Activated naive CD4-positive, alpha-beta T cell treated with anti-CD3 and anti-CD28 coated beads, Interleukin-2, amount 10 ng/mL, durations not matched to agents 7 days and 5 days (primary cell): ENCODE data around the gene MRNIP.
A peak's percentile ranks its signal among the peaks of the same experiment; 100 is the strongest.

Source experiments
- CTCF ChIA-PET: fragments of 350-600 bp; sonication (Branson Sonifier 250); formaldehyde crosslinking; loops from one replicate; lab custom pipeline; 2021; ENCODE audit warnings: antibody characterized with exemption; lab: Charles Lee
- DNase-seq: peaks from one replicate; pipeline ENCODE4 v3.0.0-alpha.2; 2020
- H3K27ac Mint-ChIP-seq: one replicate; pipeline ENCODE4 v1.8.0; 2021; ENCODE audit warnings: mild to moderate bottlenecking, moderate library complexity, mixed read lengths
- H3K27me3 Mint-ChIP-seq: one replicate; pipeline ENCODE4 v1.8.0; 2021; ENCODE audit warnings: mild to moderate bottlenecking, mixed read lengths
- H3K36me3 Mint-ChIP-seq: one replicate; pipeline ENCODE4 v1.8.0; 2021; ENCODE audit warnings: mixed read lengths
- H3K4me1 Mint-ChIP-seq: one replicate; pipeline ENCODE4 v1.8.0; 2021; ENCODE audit warnings: mixed read lengths
- H3K4me3 Mint-ChIP-seq: one replicate; pipeline ENCODE4 v1.8.0; 2021; ENCODE audit warnings: mild to moderate bottlenecking, moderate library complexity, mixed read lengths
- H3K9me3 Mint-ChIP-seq: one replicate; pipeline ENCODE4 v1.8.0; 2021; ENCODE audit warnings: mixed read lengths

The MRNIP gene

GRCh38 chr5:179833056-179833708 lies 25.4 kb downstream of the MRNIP start:
- Mint-ChIP-seq H3K4me1 (peaks cover 16% of the 10 kb centered on the region), H3K9me3 (no peaks in the 10 kb centered on the region), H3K27me3 (no peaks in the 10 kb centered on the region), H3K27ac (peak overlapping the region; percentile 49), H3K4me3 (no peak overlapping the region), H3K36me3 (peaks cover 67% of the 10 kb centered on the region)
- CTCF ChIA-PET, result no interaction called here
- DNase-seq, result no peak

- no peak overlapping the region for H3K27ac Mint-ChIP-seq
- H3K4me1 Mint-ChIP-seq, result peaks cover 15% of the 10 kb centered on the region
- no peak for DNase-seq
- H3K27me3 Mint-ChIP-seq, result no peaks in the 10 kb centered on the region
- H3K36me3 Mint-ChIP-seq, result peaks cover 75% of the 10 kb centered on the region
- CTCF ChIA-PET, result interaction anchor here (0.9 to 1.3 kb wide), 2 partner anchors 30 to 39 kb away, joined by 4 read pairs; no protein-coding TSS in a partner anchor
- no peaks in the 10 kb centered on the region for H3K9me3 Mint-ChIP-seq
- no peak overlapping the region for H3K4me3 Mint-ChIP-seq
Measured at GRCh38 chr5:179832039-179832745, 26.4 kb downstream of the MRNIP start.

GRCh38 chr5:179830818-179831468 lies 27.7 kb downstream of the MRNIP start:
- Mint-ChIP-seq H3K27me3 (no peaks in the 10 kb centered on the region), H3K36me3 (peaks cover 73% of the 10 kb centered on the region), H3K9me3 (no peaks in the 10 kb centered on the region), H3K4me3 (no peak overlapping the region), H3K27ac (no peak overlapping the region), H3K4me1 (peaks cover 4% of the 10 kb centered on the region)
- CTCF ChIA-PET, result interaction anchor here (1.3 kb wide), 1 partner anchor 40 kb away, joined by 4 read pairs; no protein-coding TSS in a partner anchor
- DNase-seq, result no peak

- peaks cover 68% of the 10 kb centered on the region for H3K36me3 Mint-ChIP-seq
- no peaks in the 10 kb centered on the region for H3K9me3 Mint-ChIP-seq
- H3K4me3 Mint-ChIP-seq, result no peak overlapping the region
- H3K27me3 Mint-ChIP-seq, result no peaks in the 10 kb centered on the region
- no peak for DNase-seq
- peak overlapping the region; percentile 24 for H3K27ac Mint-ChIP-seq
- CTCF ChIA-PET, result interaction anchor here (1.5 kb wide), 1 partner anchor 19 kb away, joined by 3 read pairs; no protein-coding TSS in a partner anchor
- H3K4me1 Mint-ChIP-seq, result peaks cover 2% of the 10 kb centered on the region
Measured at GRCh38 chr5:179829732-179830435, 28.7 kb downstream of the MRNIP start.

GRCh38 chr5:179828756-179829421 lies 29.7 kb downstream of the MRNIP start:
- Mint-ChIP-seq H3K9me3 (no peaks in the 10 kb centered on the region), H3K36me3 (peaks cover 75% of the 10 kb centered on the region), H3K27ac (peak overlapping the region; percentile 64), H3K27me3 (no peaks in the 10 kb centered on the region), H3K4me1 (peaks cover 6% of the 10 kb centered on the region), H3K4me3 (no peak overlapping the region)
- CTCF ChIA-PET, result interaction anchor here (1.5 kb wide), 1 partner anchor 18 kb away, joined by 3 read pairs; no protein-coding TSS in a partner anchor
- DNase-seq, result no peak

GRCh38 chr5:179827680-179828079 lies 30.9 kb downstream of the MRNIP start:
- CTCF ChIA-PET, result interaction anchor here (1.0 kb wide), 1 partner anchor 25 kb away, joined by 4 read pairs; no protein-coding TSS in a partner anchor
- peak overlapping the region; percentile 14 for H3K27ac Mint-ChIP-seq
- H3K4me3 Mint-ChIP-seq, result no peak overlapping the region
- peaks cover 67% of the 10 kb centered on the region for H3K36me3 Mint-ChIP-seq
- H3K4me1 Mint-ChIP-seq, result peaks cover 13% of the 10 kb centered on the region
- no peaks in the 10 kb centered on the region for H3K9me3 Mint-ChIP-seq
- H3K27me3 Mint-ChIP-seq, result no peaks in the 10 kb centered on the region
- DNase-seq, result no peak

GRCh38 chr5:179825655-179826182 lies 32.9 kb downstream of the MRNIP start:
- Mint-ChIP-seq H3K36me3 (peaks cover 58% of the 10 kb centered on the region), H3K9me3 (no peaks in the 10 kb centered on the region), H3K4me3 (no peak overlapping the region), H3K27me3 (no peaks in the 10 kb centered on the region), H3K4me1 (peaks cover 24% of the 10 kb centered on the region), H3K27ac (no peak overlapping the region)
- no peak for DNase-seq
- CTCF ChIA-PET, result interaction anchor here (1.3 kb wide), 1 partner anchor 24 kb away, joined by 5 read pairs; no protein-coding TSS in a partner anchor

GRCh38 chr5:179824745-179825112 lies 33.9 kb downstream of the MRNIP start:
- H3K4me3 Mint-ChIP-seq, result no peak overlapping the region
- H3K27ac Mint-ChIP-seq, result no peak overlapping the region

GRCh38 chr5:179823937-179824744 lies 34.5 kb downstream of the MRNIP start:
- no peaks in the 10 kb centered on the region for H3K9me3 Mint-ChIP-seq
- H3K27me3 Mint-ChIP-seq, result no peaks in the 10 kb centered on the region
- H3K4me1 Mint-ChIP-seq, result peaks cover 36% of the 10 kb centered on the region
- no peak for DNase-seq
- no peak overlapping the region for H3K27ac Mint-ChIP-seq
- CTCF ChIA-PET, result interaction anchor here (1.3 kb wide), 1 partner anchor 22 kb away, joined by 5 read pairs; no protein-coding TSS in a partner anchor
- peaks cover 44% of the 10 kb centered on the region for H3K36me3 Mint-ChIP-seq
- H3K4me3 Mint-ChIP-seq, result no peak overlapping the region

More at GRCh38 chr5:179824745-179825112, 33.9 kb downstream of the MRNIP start:
- DNase-seq, result no peak
- Mint-ChIP-seq H3K27me3 (no peaks in the 10 kb centered on the region), H3K36me3 (peaks cover 50% of the 10 kb centered on the region), H3K4me1 (peaks cover 33% of the 10 kb centered on the region), H3K9me3 (no peaks in the 10 kb centered on the region)
- CTCF ChIA-PET, result interaction anchor here (1.3 kb wide), 1 partner anchor 23 kb away, joined by 5 read pairs; no protein-coding TSS in a partner anchor

- H3K4me1 Mint-ChIP-seq, result peaks cover 48% of the 10 kb centered on the region
- peak overlapping the region; percentile 91 for H3K4me3 Mint-ChIP-seq
- CTCF ChIA-PET, result interaction anchor here (0.6 kb wide), 1 partner anchor 83 kb away, joined by 3 read pairs; no protein-coding TSS in a partner anchor
- no peak for DNase-seq
- peak overlapping the region; percentile 98 for H3K27ac Mint-ChIP-seq
- no peaks in the 10 kb centered on the region for H3K9me3 Mint-ChIP-seq
- peaks cover 32% of the 10 kb centered on the region for H3K36me3 Mint-ChIP-seq
- H3K27me3 Mint-ChIP-seq, result peaks cover 10% of the 10 kb centered on the region
Measured at GRCh38 chr5:179822444-179822990, 36.1 kb downstream of the MRNIP start.

GRCh38 chr5:179822059-179822432 lies 36.6 kb downstream of the MRNIP start:
- CTCF ChIA-PET, result interaction anchor here (0.6 kb wide), 1 partner anchor 84 kb away, joined by 3 read pairs; no protein-coding TSS in a partner anchor
- H3K4me1 Mint-ChIP-seq, result peaks cover 52% of the 10 kb centered on the region
- H3K9me3 Mint-ChIP-seq, result no peaks in the 10 kb centered on the region
- DNase-seq, result no peak
- peaks cover 14% of the 10 kb centered on the region for H3K27me3 Mint-ChIP-seq
- peaks cover 28% of the 10 kb centered on the region for H3K36me3 Mint-ChIP-seq
- H3K4me3 Mint-ChIP-seq, result peak overlapping the region; percentile 91
- peak overlapping the region; percentile 98 for H3K27ac Mint-ChIP-seq
